ENCODE data around the gene AP4S1.
A peak's percentile ranks its signal among the peaks of the same experiment; 100 is the strongest.

The AP4S1 gene

GRCh38 chr14:31109257-31109656 lies 83.8 kb downstream of the AP4S1 start:
- H3K27ac ChIP-seq (ENCODE audit: low read length, poor library complexity, severe bottlenecking) = no peak overlapping the region
- no peak overlapping the region for H3K18ac ChIP-seq (ENCODE audit: low read depth in 1 of 2, low read length in 2 of 2)
- H2AK5ac ChIP-seq (ENCODE audit: low read length, severe bottlenecking) = no peak overlapping the region
- H3K4me3 ChIP-seq (ENCODE audit: insufficient read depth in 1 of 2, low read depth in 1 of 2, low read length in 2 of 2) = no peak overlapping the region
- H2BK15ac ChIP-seq (ENCODE audit: low read depth, poor library complexity, severe bottlenecking) = no peak overlapping the region
- no peak overlapping the region for H2BK5ac ChIP-seq (ENCODE audit: low read depth, low read length, poor library complexity, severe bottlenecking)
- H3K27me3 ChIP-seq (ENCODE audit: control insufficient read depth in 1 of 2, insufficient read depth in 1 of 2, low read length in 2 of 2) = no peaks in the 10 kb centered on the region
- H3K4ac ChIP-seq (ENCODE audit: low read depth in 1 of 2, low read length in 2 of 2) = no peak overlapping the region
- no peak overlapping the region for H2AFZ ChIP-seq (ENCODE audit: low read depth, low read length)
- H2BK12ac ChIP-seq (ENCODE audit: low read length in 2 of 2) = no peak overlapping the region
- no peak overlapping the region for H3K9ac ChIP-seq (ENCODE audit: low read length)
- no peak overlapping the region for H4K91ac ChIP-seq (ENCODE audit: low read length)
- no peaks in the 10 kb centered on the region for H3K4me1 ChIP-seq (ENCODE audit: control insufficient read depth, insufficient read depth, low read depth, low read length)
- H3K4me2 ChIP-seq (ENCODE audit: low read length, poor library complexity, severe bottlenecking) = no peak overlapping the region
- H3K79me1 ChIP-seq (replicated peaks; ENCODE audit: low read length, poor library complexity, severe bottlenecking) = peaks cover 11% of the 10 kb centered on the region
- no peak overlapping the region for H4K8ac ChIP-seq (ENCODE audit: low read length)
- H3K9me3 ChIP-seq (ENCODE audit: control insufficient read depth, low read length) = no peaks in the 10 kb centered on the region
- H3K14ac ChIP-seq (ENCODE audit: low read length in 2 of 2) = no peak overlapping the region
- no peak for DNase-seq
- peaks cover 22 to 99% of the 10 kb centered on the region in 2 experiments for H3K36me3 ChIP-seq (ENCODE audit: control insufficient read depth in 1 of 2, insufficient read depth in 2 of 2, low read depth in 1 of 2, low read length in 2 of 2)
- 95% methylated on average over 11 of the region's 11 CpGs for whole genome bisulfite sequencing
- H2BK120ac ChIP-seq (ENCODE audit: low read depth, low read length) = no peak overlapping the region
- H3K23ac ChIP-seq (ENCODE audit: low read length in 2 of 2) = no peak overlapping the region

GRCh38 chr14:31110872-31111271 lies 85.4 kb downstream of the AP4S1 start:
- Histone ChIP-seq H3K23ac (ENCODE audit: low read length in 2 of 2) (no peak overlapping the region), H3K4me2 (ENCODE audit: low read length, poor library complexity, severe bottlenecking) (no peak overlapping the region), H2BK5ac (ENCODE audit: low read depth, low read length, poor library complexity, severe bottlenecking) (no peak overlapping the region), H3K4me1 (ENCODE audit: control insufficient read depth, insufficient read depth, low read depth, low read length) (no peaks in the 10 kb centered on the region), H3K4ac (ENCODE audit: low read depth in 1 of 2, low read length in 2 of 2) (no peak overlapping the region), H3K79me1 (replicated peaks; ENCODE audit: low read length, poor library complexity, severe bottlenecking) (peaks cover 14% of the 10 kb centered on the region), H4K8ac (ENCODE audit: low read length) (no peak overlapping the region), H3K4me3 (ENCODE audit: insufficient read depth in 1 of 2, low read depth in 1 of 2, low read length in 2 of 2) (no peak overlapping the region), H3K18ac (ENCODE audit: low read depth in 1 of 2, low read length in 2 of 2) (no peak overlapping the region), H3K9me3 (ENCODE audit: control insufficient read depth, low read length) (no peaks in the 10 kb centered on the region), H3K27ac (ENCODE audit: low read length, poor library complexity, severe bottlenecking) (no peak overlapping the region), H3K36me3 (ENCODE audit: control insufficient read depth in 1 of 2, insufficient read depth in 2 of 2, low read depth in 1 of 2, low read length in 2 of 2) (peaks cover 19 to 99% of the 10 kb centered on the region in 2 experiments), H2AK5ac (ENCODE audit: low read length, severe bottlenecking) (no peak overlapping the region), H2BK12ac (ENCODE audit: low read length in 2 of 2) (no peak overlapping the region), H2AFZ (ENCODE audit: low read depth, low read length) (no peak overlapping the region), H3K27me3 (ENCODE audit: control insufficient read depth in 1 of 2, insufficient read depth in 1 of 2, low read length in 2 of 2) (no peaks in the 10 kb centered on the region), H2BK120ac (ENCODE audit: low read depth, low read length) (no peak overlapping the region), H2BK15ac (ENCODE audit: low read depth, poor library complexity, severe bottlenecking) (no peak overlapping the region), H3K9ac (ENCODE audit: low read length) (no peak overlapping the region), H4K91ac (ENCODE audit: low read length) (no peak overlapping the region), H3K14ac (ENCODE audit: low read length in 2 of 2) (no peak overlapping the region)
- no peak for DNase-seq
- no CpG with 5 or more reads among the region's 2 CpGs for WGBS

- H3K4me2 ChIP-seq (ENCODE audit: low read length, poor library complexity, severe bottlenecking) = no peak overlapping the region
- no peak overlapping the region for H3K27ac ChIP-seq (ENCODE audit: low read length, poor library complexity, severe bottlenecking)
- no peak overlapping the region for H4K91ac ChIP-seq (ENCODE audit: low read length)
- H3K23ac ChIP-seq (ENCODE audit: low read length in 2 of 2) = no peak overlapping the region
- peaks cover 24 to 98% of the 10 kb centered on the region in 2 experiments for H3K36me3 ChIP-seq (ENCODE audit: control insufficient read depth in 1 of 2, insufficient read depth in 2 of 2, low read depth in 1 of 2, low read length in 2 of 2)
- WGBS = 98% methylated on average over 2 of the region's 3 CpGs
- H3K27me3 ChIP-seq (ENCODE audit: control insufficient read depth in 1 of 2, insufficient read depth in 1 of 2, low read length in 2 of 2) = no peaks in the 10 kb centered on the region
- H2AFZ ChIP-seq (ENCODE audit: low read depth, low read length) = no peak overlapping the region
- no peak overlapping the region for H2AK5ac ChIP-seq (ENCODE audit: low read length, severe bottlenecking)
- H2BK120ac ChIP-seq (ENCODE audit: low read depth, low read length) = no peak overlapping the region
- no peak overlapping the region for H3K9ac ChIP-seq (ENCODE audit: low read length)
- DNase-seq = no peak
- no peak overlapping the region for H2BK15ac ChIP-seq (ENCODE audit: low read depth, poor library complexity, severe bottlenecking)
- H2BK5ac ChIP-seq (ENCODE audit: low read depth, low read length, poor library complexity, severe bottlenecking) = no peak overlapping the region
- no peak overlapping the region for H3K14ac ChIP-seq (ENCODE audit: low read length in 2 of 2)
- no peaks in the 10 kb centered on the region for H3K9me3 ChIP-seq (ENCODE audit: control insufficient read depth, low read length)
- no peaks in the 10 kb centered on the region for H3K4me1 ChIP-seq (ENCODE audit: control insufficient read depth, insufficient read depth, low read depth, low read length)
- H3K18ac ChIP-seq (ENCODE audit: low read depth in 1 of 2, low read length in 2 of 2) = no peak overlapping the region
- H4K8ac ChIP-seq (ENCODE audit: low read length) = no peak overlapping the region
- no peak overlapping the region for H3K4me3 ChIP-seq (ENCODE audit: insufficient read depth in 1 of 2, low read depth in 1 of 2, low read length in 2 of 2)
- H3K79me1 ChIP-seq (replicated peaks; ENCODE audit: low read length, poor library complexity, severe bottlenecking) = peaks cover 15% of the 10 kb centered on the region
- H3K4ac ChIP-seq (ENCODE audit: low read depth in 1 of 2, low read length in 2 of 2) = no peak overlapping the region
- H2BK12ac ChIP-seq (ENCODE audit: low read length in 2 of 2) = no peak overlapping the region
Observed at GRCh38 chr14:31113794-31114193, 88.3 kb downstream of the AP4S1 start.

- 87% methylated on average over 3 of the region's 3 CpGs for WGBS
- H3K18ac ChIP-seq (ENCODE audit: low read depth in 1 of 2, low read length in 2 of 2) = no peak overlapping the region
Observed at GRCh38 chr14:31118892-31119291, 93.4 kb downstream of the AP4S1 start.

More at GRCh38 chr14:31118892-31119291, 93.4 kb downstream of the AP4S1 start:
- no peak overlapping the region for H3K4me2 ChIP-seq (ENCODE audit: low read length, poor library complexity, severe bottlenecking)
- no peak overlapping the region for H3K4ac ChIP-seq (ENCODE audit: low read depth in 1 of 2, low read length in 2 of 2)
- H4K91ac ChIP-seq (ENCODE audit: low read length) = no peak overlapping the region
- no peak overlapping the region for H3K23ac ChIP-seq (ENCODE audit: low read length in 2 of 2)
- peak overlapping the region; percentile 48 for H3K9ac ChIP-seq (ENCODE audit: low read length)
- H4K8ac ChIP-seq (ENCODE audit: low read length) = no peak overlapping the region
- H3K9me3 ChIP-seq (ENCODE audit: control insufficient read depth, low read length) = no peaks in the 10 kb centered on the region
- H2BK12ac ChIP-seq (ENCODE audit: low read length in 2 of 2) = no peak overlapping the region
- H3K14ac ChIP-seq (ENCODE audit: low read length in 2 of 2) = no peak overlapping the region
- H3K4me3 ChIP-seq (ENCODE audit: insufficient read depth in 1 of 2, low read depth in 1 of 2, low read length in 2 of 2) = no peak overlapping the region
- H3K79me1 ChIP-seq (replicated peaks; ENCODE audit: low read length, poor library complexity, severe bottlenecking) = peaks cover 22% of the 10 kb centered on the region
- H3K27me3 ChIP-seq (ENCODE audit: control insufficient read depth in 1 of 2, insufficient read depth in 1 of 2, low read length in 2 of 2) = no peaks in the 10 kb centered on the region
- H2BK15ac ChIP-seq (ENCODE audit: low read depth, poor library complexity, severe bottlenecking) = no peak overlapping the region
- DNase-seq = peak; percentile 26
- H2AFZ ChIP-seq (ENCODE audit: low read depth, low read length) = no peak overlapping the region
- H3K4me1 ChIP-seq (ENCODE audit: control insufficient read depth, insufficient read depth, low read depth, low read length) = no peaks in the 10 kb centered on the region
- H2BK5ac ChIP-seq (ENCODE audit: low read depth, low read length, poor library complexity, severe bottlenecking) = no peak overlapping the region
- peaks cover 24 to 99% of the 10 kb centered on the region in 2 experiments for H3K36me3 ChIP-seq (ENCODE audit: control insufficient read depth in 1 of 2, insufficient read depth in 2 of 2, low read depth in 1 of 2, low read length in 2 of 2)
- no peak overlapping the region for H2AK5ac ChIP-seq (ENCODE audit: low read length, severe bottlenecking)
- H2BK120ac ChIP-seq (ENCODE audit: low read depth, low read length) = no peak overlapping the region
- no peak overlapping the region for H3K27ac ChIP-seq (ENCODE audit: low read length, poor library complexity, severe bottlenecking)

Measured in mesenchymal stem cell (in vitro differentiated cells and primary cell).